ENCODE data around the gene DNAJB11.

DNA sequence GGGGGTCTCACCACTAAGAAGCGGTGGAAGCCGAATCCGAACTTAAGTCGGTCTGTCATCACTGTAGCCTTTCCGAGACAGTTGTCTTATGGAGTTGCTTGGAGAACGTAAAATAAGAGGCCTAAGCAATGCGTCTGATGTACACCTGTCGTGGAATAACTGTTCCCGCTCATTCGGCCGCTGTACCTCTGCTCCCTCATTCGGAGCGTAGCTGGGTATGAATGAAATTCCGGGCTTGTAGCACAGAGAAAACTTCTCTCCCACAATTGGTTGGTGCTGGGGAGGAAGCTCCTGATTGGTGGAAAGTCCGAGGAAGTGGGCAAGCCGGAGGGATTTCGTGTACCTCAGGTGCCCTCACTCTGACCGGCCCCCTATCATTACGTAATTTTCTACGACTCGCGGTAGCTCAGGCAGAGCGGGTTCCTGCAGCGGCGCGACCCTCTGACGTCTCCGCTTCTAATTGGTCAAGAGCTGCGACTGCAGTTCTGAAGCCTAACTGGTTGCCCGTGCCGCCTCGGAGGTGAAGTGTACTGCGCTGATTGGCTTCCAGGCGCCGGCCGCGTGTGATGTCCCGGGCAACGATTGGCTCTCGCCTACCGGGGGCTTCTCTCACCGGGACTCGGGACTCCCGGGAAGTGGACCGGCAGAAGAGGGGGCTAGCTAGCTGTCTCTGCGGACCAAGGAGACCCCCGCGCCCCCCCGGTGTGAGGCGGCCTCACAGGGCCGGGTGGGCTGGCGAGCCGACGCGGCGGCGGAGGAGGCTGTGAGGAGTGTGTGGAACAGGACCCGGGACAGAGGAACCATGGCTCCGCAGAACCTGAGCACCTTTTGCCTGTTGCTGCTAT lies at the start of gene DNAJB11:
- TF ChIP-seq, protein P1, sequence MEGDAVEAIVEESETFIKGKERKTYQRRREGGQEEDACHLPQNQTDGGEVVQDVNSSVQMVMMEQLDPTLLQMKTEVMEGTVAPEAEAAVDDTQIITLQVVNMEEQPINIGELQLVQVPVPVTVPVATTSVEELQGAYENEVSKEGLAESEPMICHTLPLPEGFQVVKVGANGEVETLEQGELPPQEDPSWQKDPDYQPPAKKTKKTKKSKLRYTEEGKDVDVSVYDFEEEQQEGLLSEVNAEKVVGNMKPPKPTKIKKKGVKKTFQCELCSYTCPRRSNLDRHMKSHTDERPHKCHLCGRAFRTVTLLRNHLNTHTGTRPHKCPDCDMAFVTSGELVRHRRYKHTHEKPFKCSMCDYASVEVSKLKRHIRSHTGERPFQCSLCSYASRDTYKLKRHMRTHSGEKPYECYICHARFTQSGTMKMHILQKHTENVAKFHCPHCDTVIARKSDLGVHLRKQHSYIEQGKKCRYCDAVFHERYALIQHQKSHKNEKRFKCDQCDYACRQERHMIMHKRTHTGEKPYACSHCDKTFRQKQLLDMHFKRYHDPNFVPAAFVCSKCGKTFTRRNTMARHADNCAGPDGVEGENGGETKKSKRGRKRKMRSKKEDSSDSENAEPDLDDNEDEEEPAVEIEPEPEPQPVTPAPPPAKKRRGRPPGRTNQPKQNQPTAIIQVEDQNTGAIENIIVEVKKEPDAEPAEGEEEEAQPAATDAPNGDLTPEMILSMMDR (IDR thresholded peaks at IDR 0.05): no peak
- TF ChIP-seq POLR2AphosphoS5 (IDR thresholded peaks at IDR 0.05): peak; percentile 44 to 95 (median 91)
- no peak for TF ChIP-seq EP300 (IDR thresholded peaks at IDR 0.05)
